ENCODE data around the gene ASB2.

ASB2 gene

GRCh38 chr14:93950948-93951634 is 25.3 kb downstream of the ASB2 start:
- TF ChIP-seq REST (IDR thresholded peaks at IDR 0.05; ENCODE audit: insufficient read depth in 1 of 2, low read depth in 2 of 2, low read length in 2 of 2) (no peak), SIN3A (IDR thresholded peaks at IDR 0.05; ENCODE audit: borderline replicate concordance, insufficient read depth, low read length) (no peak), POLR2AphosphoS5 (IDR thresholded peaks at IDR 0.05; ENCODE audit: low read depth, low read length) (no peak), FOXP2 (optimal IDR thresholded peaks at IDR 0.05; ENCODE audit: borderline replicate concordance, extremely low read depth, extremely low read length, insufficient read depth) (no peak), TAF1 (IDR thresholded peaks at IDR 0.05; ENCODE audit: borderline replicate concordance, insufficient read depth, low read length) (no peak)

DNA sequence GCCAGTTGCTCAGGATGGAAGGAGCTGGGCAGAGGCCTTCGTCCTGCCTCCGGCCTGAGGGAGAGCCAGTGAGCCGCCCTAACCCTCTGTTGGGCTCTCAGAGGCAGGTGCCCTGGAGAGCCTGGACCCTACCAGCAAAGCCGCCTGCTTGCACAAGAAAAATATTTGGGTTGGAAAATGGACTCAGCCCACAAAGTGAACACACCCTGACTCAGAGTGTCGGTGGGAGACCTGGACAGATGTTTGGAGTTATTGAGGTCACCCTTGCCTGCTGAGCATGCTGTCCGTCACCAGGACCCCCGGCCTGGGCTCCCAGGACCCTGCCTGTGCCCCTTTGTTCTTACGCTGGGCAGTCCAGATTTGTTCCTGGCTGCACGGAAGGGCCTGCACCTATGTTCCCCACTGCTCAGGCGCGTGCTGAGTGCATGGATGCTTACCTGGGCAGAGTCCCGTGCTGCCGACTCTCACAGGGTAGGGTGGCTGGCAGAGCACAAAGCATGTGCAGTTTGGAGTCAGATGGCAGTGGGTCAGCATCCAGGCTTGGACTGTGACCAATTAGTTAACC is 26.8 kb downstream of the ASB2 start:
- no peak for TF ChIP-seq FOXP2 (optimal IDR thresholded peaks at IDR 0.05; ENCODE audit: borderline replicate concordance, extremely low read depth, extremely low read length, insufficient read depth)
- TF ChIP-seq REST (IDR thresholded peaks at IDR 0.05; ENCODE audit: insufficient read depth in 1 of 2, low read depth in 2 of 2, low read length in 2 of 2) = no peak
- no peak for TF ChIP-seq POLR2AphosphoS5 (IDR thresholded peaks at IDR 0.05; ENCODE audit: low read depth, low read length)

GRCh38 chr14:93947282-93947681 is 29.1 kb downstream of the ASB2 start:
- TF ChIP-seq REST (IDR thresholded peaks at IDR 0.05; ENCODE audit: insufficient read depth in 1 of 2, low read depth in 2 of 2, low read length in 2 of 2) (no peak), POLR2AphosphoS5 (IDR thresholded peaks at IDR 0.05; ENCODE audit: low read depth, low read length) (no peak), SIN3A (IDR thresholded peaks at IDR 0.05; ENCODE audit: borderline replicate concordance, insufficient read depth, low read length) (no peak), FOXP2 (optimal IDR thresholded peaks at IDR 0.05; ENCODE audit: borderline replicate concordance, extremely low read depth, extremely low read length, insufficient read depth) (no peak), TAF1 (IDR thresholded peaks at IDR 0.05; ENCODE audit: borderline replicate concordance, insufficient read depth, low read length) (no peak)

- TF ChIP-seq REST (IDR thresholded peaks at IDR 0.05; ENCODE audit: insufficient read depth in 1 of 2, low read depth in 2 of 2, low read length in 2 of 2) = no peak
- no peak for TF ChIP-seq SIN3A (IDR thresholded peaks at IDR 0.05; ENCODE audit: borderline replicate concordance, insufficient read depth, low read length)
- TF ChIP-seq TAF1 (IDR thresholded peaks at IDR 0.05; ENCODE audit: borderline replicate concordance, insufficient read depth, low read length) = no peak
- no peak for TF ChIP-seq POLR2AphosphoS5 (IDR thresholded peaks at IDR 0.05; ENCODE audit: low read depth, low read length)
- no peak for TF ChIP-seq FOXP2 (optimal IDR thresholded peaks at IDR 0.05; ENCODE audit: borderline replicate concordance, extremely low read depth, extremely low read length, insufficient read depth)
These were observed 29.8 kb downstream of the ASB2 start for GRCh38 chr14:93946541-93947090.

Measured in PFSK-1 (cell line).